ENCODE measurements around the gene ILK.

The ILK gene

DNA sequence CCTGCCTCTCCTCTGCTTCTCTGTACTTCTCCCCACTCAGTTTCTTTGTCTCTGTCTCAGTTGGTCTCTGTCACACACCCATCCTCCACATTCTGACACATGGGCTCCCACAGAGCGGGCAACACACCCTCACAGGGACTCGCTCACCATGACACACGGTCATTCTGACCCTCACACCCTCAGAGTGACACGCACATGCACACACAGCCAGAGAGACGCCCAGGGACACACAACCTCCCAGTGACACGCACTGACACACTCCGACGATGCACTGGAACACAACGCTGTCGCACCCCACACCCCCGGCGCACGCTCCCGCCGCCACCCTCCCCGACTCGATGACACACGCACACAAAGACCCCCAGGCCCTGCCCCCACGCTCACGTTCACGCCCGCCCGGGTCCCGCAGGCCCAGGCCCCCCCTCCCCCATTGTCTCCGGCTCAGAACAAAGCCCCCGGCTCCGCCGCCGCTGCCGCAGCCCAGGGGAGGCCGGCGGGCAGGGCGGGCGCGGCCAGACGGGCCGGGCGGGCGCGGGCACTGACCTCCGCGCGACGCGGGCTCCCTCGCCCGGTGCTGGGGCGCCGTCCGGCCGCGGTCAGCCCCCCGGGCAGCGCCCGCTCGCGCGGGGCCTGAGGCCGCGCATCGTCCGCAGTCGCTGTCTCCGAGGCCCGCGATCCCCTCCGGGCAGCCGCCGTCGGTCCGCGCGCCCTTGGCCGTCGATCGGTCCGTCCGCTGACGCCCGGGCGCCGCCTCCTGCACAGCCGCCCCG is 51.6 kb downstream of the ILK start:
- peaks cover 4% of the 10 kb centered on the region for H3K27me3 ChIP-seq (ENCODE audit: control insufficient read depth, insufficient read depth, low read length)
- peak overlapping the region; percentile 78 for H3K27ac ChIP-seq (ENCODE audit: low read depth, low read length)
- peak overlapping the region; percentile 69 for H3K4me3 ChIP-seq (ENCODE audit: low read length)
- H3K9ac ChIP-seq (ENCODE audit: low read length), result peak overlapping the region; percentile 80
- H3K36me3 ChIP-seq (ENCODE audit: control insufficient read depth, insufficient read depth, low read length), result no peaks in the 10 kb centered on the region
- peaks cover 9% of the 10 kb centered on the region for H3K4me1 ChIP-seq (ENCODE audit: control insufficient read depth, insufficient read depth, low read length)

DNA sequence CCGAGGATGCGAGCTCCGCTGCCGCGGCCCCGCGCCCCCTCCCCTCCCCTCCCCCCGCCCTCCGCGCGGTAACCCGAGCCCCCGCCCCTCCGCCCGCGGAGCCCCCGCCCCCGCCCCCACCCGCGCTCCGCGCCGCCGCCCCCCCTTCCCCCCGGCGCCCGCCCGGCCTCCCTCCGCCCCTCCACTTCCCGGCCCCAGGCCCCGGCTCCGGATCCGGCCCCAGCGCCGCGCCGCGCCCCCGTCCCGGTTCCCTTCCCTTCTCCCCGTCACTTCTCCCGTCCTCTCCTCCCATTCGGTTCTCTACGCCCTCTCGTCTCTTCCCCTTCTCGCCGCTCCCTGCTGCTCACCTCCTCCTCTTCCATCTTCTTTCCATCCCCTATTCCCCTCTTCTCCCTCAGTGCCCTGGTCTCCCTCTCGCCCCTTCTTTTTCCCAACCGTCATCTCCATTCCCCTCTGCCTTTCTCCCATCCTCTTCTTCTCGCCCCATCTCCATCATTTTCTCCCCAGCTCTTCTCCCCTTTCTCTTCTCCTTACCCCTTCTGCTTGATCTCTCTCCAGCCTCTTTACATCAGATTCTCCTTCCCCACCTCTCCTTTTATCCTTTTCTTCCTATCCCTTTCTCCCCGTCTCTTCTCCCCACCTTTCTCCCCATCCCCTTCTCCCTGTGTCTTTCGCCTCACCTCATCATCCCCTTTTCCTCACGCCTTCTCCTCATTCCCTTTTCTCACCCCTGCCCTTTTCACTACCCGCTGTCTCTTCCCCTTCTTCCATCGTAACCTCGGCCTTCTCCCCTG is 52.4 kb downstream of the ILK start, which contains the start of gene DCHS1:
Gene DCHS1, minus strand, starts transcription at position 20 of the 794 bp plus-strand sequence. CDS start 14,196 bp downstream, outside the sequence.
- H3K36me3 ChIP-seq (ENCODE audit: control insufficient read depth, insufficient read depth, low read length), result no peaks in the 10 kb centered on the region
- H3K27ac ChIP-seq (ENCODE audit: low read depth, low read length), result peak within 1 kb of the TSS; percentile 85

DNA sequence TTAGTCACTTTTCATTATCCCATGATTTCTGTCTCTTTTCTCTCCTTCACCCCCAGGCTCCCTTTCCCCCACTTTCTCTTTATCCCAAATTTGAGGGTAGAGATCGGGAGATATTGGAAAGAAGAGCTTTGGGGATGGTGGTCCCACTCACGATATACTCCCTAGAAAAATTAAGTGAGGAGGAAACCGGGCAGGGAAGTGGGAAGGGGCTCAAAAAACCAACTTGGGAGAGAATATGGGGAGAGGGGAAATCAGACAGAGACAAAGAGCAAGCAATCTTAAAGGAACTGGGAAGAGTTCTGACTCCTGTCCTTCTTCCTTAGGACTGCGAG is 53.0 kb downstream of the ILK start:
- Histone ChIP-seq H3K4me3 (ENCODE audit: low read length) (peak overlapping the region; percentile 73), H3K27me3 (ENCODE audit: control insufficient read depth, insufficient read depth, low read length) (peaks cover 4% of the 10 kb centered on the region), H3K36me3 (ENCODE audit: control insufficient read depth, insufficient read depth, low read length) (no peaks in the 10 kb centered on the region), H3K4me1 (ENCODE audit: control insufficient read depth, insufficient read depth, low read length) (peaks cover 9% of the 10 kb centered on the region), H3K27ac (ENCODE audit: low read depth, low read length) (peak overlapping the region; percentile 85), H3K9ac (ENCODE audit: low read length) (no peak overlapping the region)

More for the DNA sequence above, 52.4 kb downstream of the ILK start, which contains the start of gene DCHS1:
- Histone ChIP-seq H3K4me3 (ENCODE audit: low read length) (peak within 1 kb of the TSS; percentile 73), H3K27me3 (ENCODE audit: control insufficient read depth, insufficient read depth, low read length) (peaks cover 4% of the 10 kb centered on the region), H3K4me1 (ENCODE audit: control insufficient read depth, insufficient read depth, low read length) (peaks cover 9% of the 10 kb centered on the region), H3K9ac (ENCODE audit: low read length) (peak within 1 kb of the TSS; percentile 80)

DNA sequence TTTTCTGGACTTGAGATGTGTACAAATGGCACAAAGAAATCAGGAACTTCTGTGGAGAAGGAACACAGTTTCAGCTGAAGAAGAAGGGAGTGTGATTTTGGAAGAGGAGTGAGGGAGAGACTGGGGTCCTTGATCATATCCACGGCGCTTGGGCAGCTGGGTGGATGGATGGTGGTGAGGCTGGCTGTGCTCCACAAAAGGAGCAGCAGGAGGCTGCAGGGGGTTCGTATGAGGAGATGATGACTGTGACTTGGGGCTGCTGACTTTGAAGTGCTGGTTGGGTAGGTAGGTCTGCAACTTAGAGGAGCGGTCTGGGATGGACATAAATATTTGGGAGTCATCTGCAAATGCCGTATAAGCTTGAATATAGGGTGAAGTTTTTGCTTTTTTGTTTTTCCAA is 53.4 kb downstream of the ILK start:
- peaks cover 9% of the 10 kb centered on the region for H3K4me1 ChIP-seq (ENCODE audit: control insufficient read depth, insufficient read depth, low read length)
- H3K9ac ChIP-seq (ENCODE audit: low read length), result no peak overlapping the region
- H3K27ac ChIP-seq (ENCODE audit: low read depth, low read length), result no peak overlapping the region
- no peaks in the 10 kb centered on the region for H3K36me3 ChIP-seq (ENCODE audit: control insufficient read depth, insufficient read depth, low read length)
- peak overlapping the region; percentile 73 for H3K4me3 ChIP-seq (ENCODE audit: low read length)
- peaks cover 4% of the 10 kb centered on the region for H3K27me3 ChIP-seq (ENCODE audit: control insufficient read depth, insufficient read depth, low read length)

DNA sequence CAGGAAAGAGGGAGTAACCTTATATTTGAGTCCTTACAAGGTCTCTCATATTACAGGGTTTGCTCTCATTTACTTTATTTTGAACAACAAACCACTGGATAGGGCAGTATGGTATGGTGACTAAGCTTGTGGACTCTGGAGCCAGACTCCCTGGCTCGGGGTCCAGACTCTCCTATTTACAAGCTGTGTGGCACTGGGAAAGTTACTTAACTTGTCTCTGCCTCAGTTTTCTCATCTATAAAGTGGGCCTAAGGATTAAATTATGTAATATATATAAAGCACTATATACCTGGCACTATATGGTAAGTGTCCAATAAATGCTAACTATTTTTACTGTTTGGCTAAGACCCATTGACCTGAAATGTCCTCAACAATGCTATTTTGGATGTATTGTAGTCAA is 53.8 kb downstream of the ILK start:
- peaks cover 4% of the 10 kb centered on the region for H3K27me3 ChIP-seq (ENCODE audit: control insufficient read depth, insufficient read depth, low read length)
- H3K27ac ChIP-seq (ENCODE audit: low read depth, low read length), result no peak overlapping the region
- no peak overlapping the region for H3K4me3 ChIP-seq (ENCODE audit: low read length)
- H3K9ac ChIP-seq (ENCODE audit: low read length), result no peak overlapping the region
- H3K36me3 ChIP-seq (ENCODE audit: control insufficient read depth, insufficient read depth, low read length), result no peaks in the 10 kb centered on the region
- peaks cover 9% of the 10 kb centered on the region for H3K4me1 ChIP-seq (ENCODE audit: control insufficient read depth, insufficient read depth, low read length)

DNA sequence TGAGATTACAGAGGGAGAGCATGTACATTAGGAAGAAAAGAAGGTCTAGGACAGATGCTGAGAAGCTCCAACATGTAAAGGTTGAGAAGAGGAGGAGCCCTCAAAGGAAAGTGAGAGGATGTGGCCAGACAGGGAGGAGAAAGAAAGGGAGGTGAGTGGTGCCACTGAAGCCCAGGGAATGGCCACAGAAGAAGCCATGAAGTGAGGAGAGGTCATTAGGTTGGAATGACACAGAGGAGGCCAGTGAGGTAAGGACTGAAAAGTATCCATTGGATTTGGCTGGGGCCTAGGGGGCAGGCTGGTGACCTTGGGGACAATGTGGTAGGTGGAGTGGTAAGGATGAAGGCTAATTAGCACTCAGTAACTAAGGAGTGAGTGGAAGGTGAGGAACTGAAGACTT is 55.1 kb downstream of the ILK start:
- Histone ChIP-seq H3K4me3 (ENCODE audit: low read length) (no peak overlapping the region), H3K27ac (ENCODE audit: low read depth, low read length) (no peak overlapping the region), H3K36me3 (ENCODE audit: control insufficient read depth, insufficient read depth, low read length) (no peaks in the 10 kb centered on the region), H3K9ac (ENCODE audit: low read length) (no peak overlapping the region), H3K4me1 (ENCODE audit: control insufficient read depth, insufficient read depth, low read length) (peaks cover 14% of the 10 kb centered on the region), H3K27me3 (ENCODE audit: control insufficient read depth, insufficient read depth, low read length) (peaks cover 4% of the 10 kb centered on the region)
